Activated CD4-positive, alpha-beta T cell treated with anti-CD3 and anti-CD28 coated beads, Interleukin-2, amount 50 U/mL, for 4 hours (primary cell): ENCODE results near the gene HIBADH.

Experiments used
- DNase-seq, 2 experiments: peaks; one replicate each; pipeline ENCODE4 v3.0.0-alpha.2; 2020

The HIBADH gene

DNA sequence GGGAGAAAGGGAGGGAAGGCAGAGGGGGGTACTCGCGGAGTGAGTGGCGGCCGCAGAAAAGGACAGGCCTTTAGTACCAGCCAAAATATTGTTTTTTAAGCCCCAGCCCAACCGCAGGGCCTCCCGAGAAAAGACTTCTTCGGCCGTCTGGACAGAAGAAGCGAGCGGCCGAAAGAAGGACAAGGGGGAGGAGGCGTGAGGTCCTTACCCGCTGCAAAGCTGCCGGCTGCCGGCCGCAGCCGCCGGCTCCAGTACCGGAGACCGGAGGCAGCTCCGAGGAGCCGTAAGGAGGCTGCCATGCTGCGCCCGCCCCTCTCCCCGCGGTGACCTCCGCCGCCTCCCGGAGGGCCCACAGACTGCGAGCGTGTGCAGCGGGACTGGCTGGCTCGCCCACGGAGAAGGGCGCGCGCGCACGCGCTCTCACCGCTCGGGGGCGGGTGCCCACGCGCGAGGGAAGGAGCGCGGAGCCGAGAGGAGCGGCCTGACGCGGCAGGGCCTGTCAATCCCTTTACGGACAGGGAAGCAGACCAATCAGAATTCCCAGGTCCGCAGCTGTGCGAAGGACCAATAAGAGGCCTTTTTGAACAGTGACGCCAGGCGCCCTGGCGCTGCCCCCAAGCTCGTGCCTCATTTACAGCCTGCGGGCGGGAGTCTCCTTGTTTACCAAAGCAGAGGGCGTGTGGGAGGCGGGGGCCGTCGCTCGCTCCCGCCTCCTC lies at the start of gene HIBADH:
Gene HIBADH, minus strand, starts transcription at position 394 of the 716 bp plus-strand sequence. Its CDS starts 95 bp downstream, at position 299.
- peak; percentile 93 to 95 for DNase-seq

DNA sequence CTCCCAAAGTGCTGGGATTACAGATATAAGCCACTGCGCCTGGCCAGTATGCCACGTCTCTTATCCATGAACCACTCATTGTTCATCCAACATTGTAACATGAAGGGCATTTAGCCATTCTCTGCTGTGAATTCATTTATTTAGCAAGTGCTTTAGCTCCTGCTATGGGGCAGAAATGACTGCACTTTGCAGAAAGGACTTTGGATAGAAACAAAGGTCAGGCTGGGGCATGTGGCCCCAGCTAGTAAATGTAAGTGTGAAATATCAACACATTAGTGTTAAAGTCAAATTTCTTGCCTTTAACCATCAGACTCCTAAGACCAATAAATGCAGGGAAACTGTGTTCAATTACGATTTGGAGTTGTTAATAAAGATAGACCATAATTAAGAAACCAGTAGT lies 49.5 kb upstream of the HIBADH start:
- no peak for DNase-seq

DNA sequence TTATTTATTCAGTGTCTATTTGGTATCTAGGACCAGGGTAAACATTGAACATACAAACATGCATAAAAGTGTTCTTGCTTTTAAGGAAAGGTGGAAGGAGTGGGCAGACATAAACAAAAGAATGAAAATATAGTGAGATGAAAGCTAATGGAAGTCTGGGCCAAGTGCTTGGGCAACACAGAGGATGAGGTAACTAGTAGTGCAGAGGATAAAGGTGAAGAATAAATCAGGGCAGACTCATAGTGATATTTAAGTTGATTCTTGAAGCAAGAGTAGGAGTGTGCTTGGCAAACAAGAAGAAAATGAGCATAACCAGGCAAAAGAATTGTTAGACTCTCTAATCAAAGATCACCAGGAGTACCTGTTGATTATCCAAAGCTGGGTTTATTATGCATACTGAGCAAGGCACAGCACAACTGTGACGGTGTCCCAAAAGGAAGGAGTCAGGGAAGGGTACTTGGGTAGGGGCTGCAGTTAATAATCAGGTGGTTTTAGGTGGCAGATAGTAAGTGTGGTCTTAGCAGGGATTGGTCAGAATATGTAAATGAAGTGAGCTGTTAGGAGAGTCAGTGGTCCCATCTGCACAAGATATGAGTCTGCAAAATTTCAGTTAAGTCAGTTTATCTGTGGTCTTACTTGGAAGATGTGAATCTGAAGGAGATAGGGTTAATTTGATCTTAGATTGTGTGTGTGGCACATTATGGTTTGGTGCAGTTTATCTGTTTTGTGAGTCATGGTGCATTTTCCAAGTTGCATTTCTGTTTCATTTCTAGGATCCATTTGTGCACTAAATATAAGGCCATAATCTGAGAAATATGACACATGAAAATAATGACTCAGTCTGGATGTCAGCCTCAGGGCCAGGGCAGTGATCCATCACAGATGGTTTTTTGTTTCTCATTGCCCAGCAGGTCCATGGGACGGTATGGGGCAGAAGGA lies 46.7 kb upstream of the HIBADH start:
- no peak for DNase-seq

DNA sequence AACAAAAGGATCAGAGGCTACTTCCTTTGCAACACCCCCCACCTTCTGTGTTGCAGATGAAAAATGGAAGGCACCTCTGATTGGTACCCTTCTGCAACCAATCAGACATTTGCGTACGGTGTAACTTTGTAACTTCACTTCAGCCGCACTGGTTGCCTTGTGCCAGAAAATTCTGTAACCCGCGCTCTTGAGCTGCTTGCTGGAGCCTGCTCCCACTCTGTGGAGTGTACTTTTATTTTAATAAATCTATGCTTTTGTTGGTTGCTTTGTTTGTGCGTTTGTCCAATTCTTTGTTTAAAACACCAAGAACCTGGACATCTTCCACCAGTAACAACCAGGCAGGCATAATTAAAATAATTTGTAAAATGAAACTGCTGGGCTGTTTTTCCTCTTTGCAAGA lies 45.8 kb upstream of the HIBADH start:
- DNase-seq, result no peak

DNA sequence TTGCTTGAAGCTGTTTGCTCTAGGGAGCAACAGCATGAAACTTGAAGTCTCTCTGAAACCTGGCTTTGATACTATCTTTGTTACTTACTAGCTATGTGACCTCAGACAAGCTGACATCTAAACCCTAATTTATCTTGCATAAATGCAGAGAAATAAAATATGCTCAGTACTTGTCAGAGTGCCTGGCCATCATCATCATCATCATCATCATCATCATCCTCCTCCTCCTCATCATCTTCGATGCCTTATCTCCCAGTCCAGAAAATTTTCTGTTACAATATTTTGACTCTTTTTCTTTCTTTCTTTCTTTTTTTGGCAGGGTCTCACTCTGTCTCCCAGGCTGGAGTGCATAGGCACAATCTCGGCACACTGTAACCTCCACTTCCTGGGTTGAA lies 42.5 kb upstream of the HIBADH start:
- DNase-seq, result no peak

DNA sequence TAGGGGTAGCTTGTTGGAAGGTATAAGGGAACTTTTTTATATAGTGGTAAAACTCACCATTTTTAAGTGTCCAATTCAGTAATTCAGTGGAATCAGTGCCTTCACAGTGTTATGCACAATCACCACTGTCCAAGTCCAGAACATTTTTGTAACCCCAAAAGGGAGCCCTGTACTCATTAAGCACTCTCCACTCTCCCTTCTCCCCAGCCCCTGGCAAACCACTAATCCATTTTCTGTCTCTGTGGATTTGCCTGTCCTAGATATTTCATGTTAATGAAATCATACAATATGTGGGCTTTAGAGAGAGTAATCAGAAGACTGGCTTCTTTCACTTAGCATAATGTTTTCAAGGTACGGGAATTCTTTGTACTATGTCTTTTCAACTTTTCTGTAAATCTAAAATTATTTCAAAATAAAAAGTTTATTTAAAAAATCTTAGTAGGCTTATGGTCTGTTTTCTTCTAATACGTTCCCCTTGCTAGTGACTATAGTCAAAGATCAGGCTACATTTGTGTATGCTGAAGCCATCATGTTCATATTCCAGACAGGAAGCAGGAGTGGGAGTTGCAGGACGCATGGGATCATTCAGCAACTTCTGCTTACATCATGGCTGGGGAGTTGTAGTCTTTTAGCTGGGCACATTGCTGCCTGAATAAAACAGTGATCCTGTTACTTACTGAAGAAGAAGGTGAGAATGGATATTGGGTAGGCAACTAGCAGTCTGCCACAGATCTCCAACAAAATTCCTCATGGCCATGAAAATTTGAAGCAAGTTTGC lies 41.9 kb upstream of the HIBADH start:
- no peak for DNase-seq

DNA sequence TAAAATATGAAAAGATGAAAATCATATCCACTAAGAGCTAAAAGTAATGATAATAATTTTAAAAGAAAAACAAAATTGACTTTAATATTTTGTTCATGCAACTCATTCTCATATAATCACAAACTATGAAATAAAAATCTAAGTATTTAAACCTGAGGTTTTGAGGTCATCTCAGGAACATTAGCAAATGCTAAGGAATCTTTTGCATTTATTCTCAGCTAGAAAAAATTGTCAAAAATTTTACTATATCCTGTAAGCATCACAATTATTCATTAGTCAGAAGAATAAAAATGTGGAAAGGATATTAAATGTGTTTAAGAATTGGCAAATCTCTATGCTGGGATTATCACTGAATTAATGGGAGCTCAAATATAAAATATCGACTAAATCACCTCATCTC lies 40.5 kb upstream of the HIBADH start:
- DNase-seq, result no peak

DNA sequence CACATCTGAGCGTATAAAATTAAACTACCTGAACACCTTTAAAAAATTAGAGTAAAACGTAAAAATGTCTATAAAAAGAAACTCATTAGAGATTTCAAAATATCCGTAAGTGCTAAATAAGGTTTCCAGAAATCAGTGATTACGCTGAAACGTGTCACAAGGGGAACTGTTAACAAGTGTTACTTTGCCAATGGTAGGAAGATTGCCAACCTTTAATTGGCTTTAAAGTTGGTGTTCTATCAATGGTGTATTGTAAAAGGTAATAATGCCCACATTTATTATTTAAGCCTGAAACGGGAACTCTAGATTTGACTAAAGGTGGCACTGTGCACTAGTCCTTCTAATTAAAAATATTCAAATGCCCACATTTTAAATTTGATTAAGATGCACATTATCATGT lies 37.8 kb upstream of the HIBADH start:
- DNase-seq, result no peak

DNA sequence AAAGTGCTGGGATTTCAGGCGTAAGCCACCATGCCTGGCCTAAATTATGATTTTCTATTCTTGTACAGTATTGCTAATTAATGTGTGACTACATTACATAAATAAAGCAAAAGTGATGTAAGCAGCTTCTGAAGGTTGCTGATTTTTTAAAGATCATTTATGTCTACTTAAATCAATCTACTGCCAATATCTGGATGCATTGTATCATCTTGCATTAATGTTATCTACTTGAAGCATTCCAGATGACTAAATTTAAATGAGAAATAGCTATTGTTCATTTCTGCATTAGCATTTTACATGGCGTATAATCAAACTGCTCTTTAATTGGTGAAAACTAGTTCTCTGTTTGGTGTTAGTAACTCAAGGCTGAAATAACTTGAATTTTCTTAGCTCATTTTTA lies 37.1 kb upstream of the HIBADH start:
- no peak for DNase-seq

DNA sequence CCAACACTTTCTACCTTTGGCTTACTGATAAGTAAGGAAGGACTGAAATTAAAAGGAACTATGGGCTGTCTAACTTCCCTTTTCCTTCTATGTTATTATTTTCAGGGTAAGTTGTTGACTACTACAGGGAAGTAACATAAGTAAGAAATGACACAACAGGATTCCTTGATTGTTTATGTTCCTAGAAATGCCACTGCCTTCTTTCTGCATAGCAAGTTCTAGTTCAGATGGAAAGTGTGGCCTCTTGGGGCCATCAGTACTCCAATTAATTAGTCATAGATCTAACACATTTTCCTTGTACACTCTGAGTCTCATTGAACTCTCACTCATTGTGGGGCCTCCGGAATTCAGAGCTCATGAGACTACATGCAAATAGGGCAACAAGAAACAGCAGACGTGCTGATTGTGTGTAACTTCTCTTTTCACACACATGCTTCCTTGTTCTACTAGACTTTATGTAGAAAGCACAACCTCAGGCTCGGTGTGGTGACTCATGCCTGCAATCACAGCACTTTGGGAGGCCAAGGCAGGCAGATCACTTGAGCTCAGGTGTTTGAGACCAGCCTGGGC lies 35.3 kb upstream of the HIBADH start:
- no peak for DNase-seq

DNA sequence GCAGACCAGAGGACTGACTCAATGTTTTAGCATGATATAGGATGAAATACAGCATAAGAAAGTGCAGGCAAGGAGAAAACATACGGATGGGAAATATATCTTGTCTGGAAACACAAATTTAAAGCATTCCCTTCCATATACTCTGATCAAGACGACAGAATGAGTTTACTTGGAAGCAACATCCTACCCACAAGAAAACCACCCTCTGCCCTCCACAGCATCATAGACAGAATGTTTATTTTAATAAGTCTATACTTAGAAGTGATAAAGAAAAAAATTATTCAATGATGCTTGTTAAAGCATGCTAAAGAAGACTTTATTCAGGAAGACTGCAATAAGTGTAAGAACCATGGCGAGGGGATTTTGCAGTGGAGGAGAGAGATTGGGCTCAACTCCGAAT lies 32.4 kb upstream of the HIBADH start:
- DNase-seq, result no peak

DNA sequence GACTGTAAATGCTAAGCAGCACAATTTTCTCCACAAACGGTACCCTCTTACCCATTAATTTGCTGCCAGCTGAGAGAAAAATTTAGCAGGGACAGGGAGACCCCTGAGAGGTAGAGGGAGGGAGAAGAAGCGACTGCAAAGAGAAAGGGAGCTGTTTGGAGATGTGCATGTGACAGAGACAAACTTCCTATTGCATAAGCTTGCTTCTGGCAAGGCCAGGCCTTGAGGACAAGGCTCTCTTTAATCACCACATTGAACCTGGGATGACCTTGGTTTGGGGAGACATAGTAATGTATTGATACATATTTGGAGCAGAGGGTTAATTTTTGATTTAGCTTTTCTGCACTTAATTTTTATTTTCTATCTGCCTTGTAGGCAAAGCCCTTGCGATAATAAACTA lies 31.1 kb upstream of the HIBADH start:
- no peak for DNase-seq

DNA sequence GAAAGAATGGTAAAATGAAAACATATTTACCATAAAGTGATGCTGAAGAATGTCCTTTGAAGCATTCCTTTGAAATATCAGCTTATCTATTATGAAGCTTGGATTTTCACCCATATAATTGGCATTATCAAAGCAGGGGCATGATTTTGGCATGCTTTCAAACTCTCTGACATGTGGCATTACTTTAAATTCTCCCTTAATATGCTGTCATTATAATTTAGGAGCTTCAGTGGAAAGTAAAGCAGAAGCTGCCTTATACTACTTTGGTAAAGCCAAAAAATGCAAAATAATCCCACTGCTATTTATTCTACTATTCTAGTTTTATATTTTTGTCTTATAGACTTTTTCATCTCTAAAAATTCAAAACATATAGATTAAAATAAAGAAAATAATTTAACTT lies 28.0 kb upstream of the HIBADH start:
- no peak for DNase-seq

DNA sequence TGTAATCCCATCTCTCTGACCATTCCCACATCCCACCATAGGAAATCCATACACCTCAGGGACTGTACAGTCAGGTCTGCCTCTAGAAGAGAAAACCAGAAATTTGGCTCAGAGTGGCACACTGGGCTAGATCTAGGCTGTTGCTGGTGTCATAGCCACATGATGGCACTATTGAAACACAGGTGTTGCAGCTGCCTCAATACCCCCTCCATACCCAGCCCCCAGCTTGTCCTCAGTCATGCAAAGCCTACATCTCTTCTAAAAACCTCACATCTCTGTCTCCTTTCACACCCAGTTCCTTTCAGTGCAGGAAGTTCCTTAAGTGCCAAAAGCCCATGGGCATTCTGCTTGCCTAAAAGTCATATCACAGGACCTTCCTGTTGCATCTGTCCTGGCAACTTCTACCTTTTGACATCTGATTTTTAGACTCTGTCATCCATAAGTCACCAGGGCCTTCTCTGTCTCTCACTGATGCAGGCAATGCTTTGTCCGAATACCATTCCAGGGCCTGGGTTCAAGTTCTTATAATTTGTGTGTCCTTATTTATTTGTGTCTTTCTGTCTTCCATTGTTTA lies 27.0 kb upstream of the HIBADH start:
- DNase-seq, result no peak

DNA sequence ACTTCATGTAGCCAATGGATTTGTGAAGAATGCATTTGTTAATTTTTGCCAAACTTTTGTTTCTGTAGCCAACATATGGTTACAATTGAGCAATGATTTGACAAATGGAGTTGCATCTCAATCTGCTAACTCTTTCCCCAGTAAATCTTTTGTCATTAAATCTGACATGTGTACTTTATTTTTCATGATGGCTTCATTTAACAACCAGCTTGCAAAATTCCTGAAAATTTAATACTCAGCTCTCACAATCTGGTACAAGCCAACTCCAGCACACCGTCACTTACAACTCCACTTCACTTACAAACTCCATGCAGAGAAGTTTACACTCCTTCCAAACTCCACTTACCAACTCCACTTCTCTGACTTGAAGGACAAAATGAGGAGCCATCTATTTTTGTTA lies 26.5 kb upstream of the HIBADH start:
- DNase-seq, result no peak

DNA sequence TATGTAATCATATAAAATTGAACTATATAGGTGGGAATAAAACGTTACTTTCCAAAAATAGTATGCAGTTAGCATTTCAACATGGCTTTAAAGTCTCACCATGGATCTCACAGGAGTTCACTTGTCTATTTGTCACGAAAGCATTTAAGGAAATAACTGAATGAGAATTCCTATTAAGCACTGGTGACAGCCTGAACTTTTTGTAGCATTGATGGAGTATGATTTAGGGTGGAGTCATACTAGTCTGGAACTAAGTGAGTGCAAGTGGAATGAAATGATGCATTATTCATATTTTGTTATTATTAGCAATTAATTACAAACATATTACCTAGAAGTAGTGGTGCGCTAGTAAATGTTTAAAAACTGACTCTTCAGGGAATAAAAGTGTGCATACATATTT lies 26.0 kb upstream of the HIBADH start:
- DNase-seq, result no peak

DNA sequence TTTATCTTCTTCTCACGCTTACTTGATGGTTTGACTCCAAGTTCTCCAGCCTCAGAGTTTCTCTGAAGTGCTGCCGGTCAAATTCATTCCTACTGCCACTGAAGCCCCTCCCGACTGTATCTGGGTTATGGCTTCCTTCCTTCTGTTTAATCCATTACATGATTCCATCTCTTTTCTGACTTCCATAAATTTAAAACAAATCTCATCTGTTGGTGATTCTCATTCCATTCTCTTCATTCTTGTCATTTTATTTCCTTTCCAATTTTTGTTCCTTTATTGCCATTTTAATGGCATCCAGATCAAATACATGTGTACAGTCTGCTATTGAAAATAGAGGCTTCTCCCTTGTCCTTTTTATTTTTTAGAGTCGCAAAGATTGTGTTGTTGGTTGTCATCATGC lies 25.4 kb upstream of the HIBADH start:
- DNase-seq, result no peak

DNA sequence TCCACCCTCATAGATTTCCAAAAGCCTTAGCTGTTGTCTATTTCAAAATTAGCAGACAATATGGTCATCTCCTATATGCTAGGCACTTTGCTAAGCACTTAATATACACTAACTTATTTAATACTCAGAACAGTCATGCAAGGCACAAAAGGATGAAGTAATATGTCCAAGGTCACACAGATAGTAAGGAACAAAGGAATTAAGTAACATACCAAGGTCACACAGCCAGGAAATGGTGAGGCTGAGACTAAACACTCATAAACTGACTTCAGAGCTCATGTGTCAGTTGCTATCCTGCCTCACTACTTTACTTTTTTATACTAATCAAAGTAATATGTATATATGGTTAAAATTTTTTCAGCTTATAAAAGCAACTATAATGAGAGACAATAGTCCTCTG lies 23.6 kb upstream of the HIBADH start:
- no peak for DNase-seq

DNA sequence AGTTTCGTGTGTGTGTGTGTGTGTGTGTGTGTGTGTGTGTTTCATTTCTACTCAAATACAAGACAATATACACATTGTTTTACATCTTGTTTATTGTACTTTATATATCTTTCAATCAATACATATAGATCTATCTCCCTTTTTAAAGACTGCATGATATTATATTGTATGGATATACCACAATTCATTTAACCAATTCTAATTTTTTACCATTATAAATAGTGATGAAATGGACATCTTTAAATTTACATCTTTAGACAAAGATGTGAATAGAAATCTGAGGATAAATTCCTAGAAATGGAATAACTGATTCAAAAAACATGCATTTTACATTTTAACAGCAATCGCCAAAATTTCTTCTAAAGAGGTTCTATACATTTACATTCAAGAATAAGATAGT lies 23.2 kb upstream of the HIBADH start:
- DNase-seq, result no peak

DNA sequence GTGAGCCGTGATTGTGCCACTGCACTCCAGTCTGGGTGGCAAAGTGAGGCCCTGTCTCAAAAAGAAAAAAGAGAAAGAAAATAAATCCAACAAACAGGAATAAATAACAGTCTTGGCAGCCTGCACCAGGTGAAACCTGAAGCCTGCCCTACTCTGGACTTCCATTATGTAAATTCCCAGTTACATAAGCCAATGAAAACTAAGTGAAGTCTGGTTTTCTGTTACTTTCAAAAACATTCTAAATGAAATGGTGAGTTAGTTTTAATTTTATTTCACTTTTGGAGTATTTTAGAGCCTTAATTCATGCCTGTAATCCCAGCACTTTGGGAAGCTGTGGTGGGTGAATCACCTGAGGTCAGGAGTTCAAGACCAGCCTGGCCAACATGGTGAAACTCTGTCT lies 22.5 kb upstream of the HIBADH start:
- no peak for DNase-seq

DNA sequence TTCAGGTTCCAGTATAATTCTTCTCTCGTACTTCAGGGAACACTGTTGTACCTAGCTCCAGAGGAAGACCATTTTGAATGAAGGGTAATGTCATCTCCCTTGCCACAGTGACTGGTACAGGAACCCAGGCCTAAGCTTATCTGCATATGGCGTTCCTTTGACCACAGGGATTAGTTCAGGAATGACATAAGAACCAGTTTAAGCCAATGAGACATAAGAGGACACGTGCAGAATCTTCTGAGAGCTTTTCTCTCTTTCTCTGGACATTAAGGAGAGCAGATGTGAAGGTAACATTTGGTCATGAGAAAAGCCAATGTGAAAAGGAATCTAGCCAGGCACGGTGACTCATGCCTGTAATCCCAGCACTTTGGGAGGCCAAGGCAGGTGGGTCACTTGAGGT lies 21.8 kb upstream of the HIBADH start:
- no peak for DNase-seq

DNA sequence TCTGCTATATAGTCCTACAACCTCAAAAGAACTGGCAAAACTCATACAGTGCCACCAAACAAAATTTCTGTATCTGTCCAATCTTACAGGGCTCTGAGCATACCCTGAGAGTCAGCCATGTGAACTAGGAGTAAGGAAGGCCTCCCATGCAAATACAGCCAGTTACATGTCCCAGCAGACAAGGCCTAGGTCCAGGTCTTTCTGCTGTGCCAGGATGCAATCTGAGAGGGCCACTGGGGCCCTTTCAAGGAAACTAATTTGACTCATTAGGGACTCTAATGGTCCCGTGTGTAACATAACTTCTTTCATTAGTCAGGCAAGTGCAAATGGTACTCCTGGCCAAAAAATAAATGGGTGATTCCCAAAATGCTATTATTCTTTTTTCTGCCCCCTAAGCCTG lies 17.9 kb upstream of the HIBADH start:
- no peak for DNase-seq
